ENCODE measurements around the gene SECTM1.
A peak's percentile ranks its signal among the peaks of the same experiment; 100 is the strongest.

Gene SECTM1

GRCh38 chr17:82274134-82275020 is 59.2 kb downstream of the SECTM1 start:
- H3K9me3 ChIP-seq (ENCODE audit: control insufficient read depth, low read length): no peaks in the 10 kb centered on the region
- H3K36me3 ChIP-seq (ENCODE audit: control insufficient read depth, insufficient read depth, low read length): peaks cover 7% of the 10 kb centered on the region
- WGBS, 2 experiments: 89 to 90% methylated on average over 27 of the region's 27 CpGs
- H3K27ac ChIP-seq (ENCODE audit: insufficient read depth, low read depth, low read length, poor library complexity, severe bottlenecking): no peak overlapping the region
- peaks cover 9% of the 10 kb centered on the region for H3K4me1 ChIP-seq (ENCODE audit: control insufficient read depth, insufficient read depth, low read length)
- H3K4me3 ChIP-seq (ENCODE audit: insufficient read depth, low read depth, low read length): peak overlapping the region; percentile 91
- peaks cover 8% of the 10 kb centered on the region for H3K27me3 ChIP-seq (ENCODE audit: control insufficient read depth, insufficient read depth, low read length, poor library complexity, severe bottlenecking)

- H3K9me3 ChIP-seq (ENCODE audit: control insufficient read depth, low read length): no peaks in the 10 kb centered on the region
- 5% methylated on average over 80 of the region's 80 CpGs for WGBS, 2 experiments
- peaks cover 9% of the 10 kb centered on the region for H3K4me1 ChIP-seq (ENCODE audit: control insufficient read depth, insufficient read depth, low read length)
- peaks cover 8% of the 10 kb centered on the region for H3K27me3 ChIP-seq (ENCODE audit: control insufficient read depth, insufficient read depth, low read length, poor library complexity, severe bottlenecking)
- peak within 1 kb of the TSS; percentile 100 for H3K27ac ChIP-seq (ENCODE audit: insufficient read depth, low read depth, low read length, poor library complexity, severe bottlenecking)
- peak within 1 kb of the TSS; percentile 91 for H3K4me3 ChIP-seq (ENCODE audit: insufficient read depth, low read depth, low read length)
- H3K36me3 ChIP-seq (ENCODE audit: control insufficient read depth, insufficient read depth, low read length): peaks cover 10% of the 10 kb centered on the region
Observed at GRCh38 chr17:82273327-82274133, 60.0 kb downstream of the SECTM1 start, which contains the start of gene CSNK1D. CSNK1D (minus strand) TSS chr17:82273700; CDS start chr17:82273381, 319 bp downstream.

- peaks cover 15% of the 10 kb centered on the region for H3K36me3 ChIP-seq (ENCODE audit: control insufficient read depth, insufficient read depth, low read length)
- H3K4me1 ChIP-seq (ENCODE audit: control insufficient read depth, insufficient read depth, low read length): peaks cover 9% of the 10 kb centered on the region
- peaks cover 8% of the 10 kb centered on the region for H3K27me3 ChIP-seq (ENCODE audit: control insufficient read depth, insufficient read depth, low read length, poor library complexity, severe bottlenecking)
- peak overlapping the region; percentile 91 for H3K4me3 ChIP-seq (ENCODE audit: insufficient read depth, low read depth, low read length)
- H3K27ac ChIP-seq (ENCODE audit: insufficient read depth, low read depth, low read length, poor library complexity, severe bottlenecking): peak overlapping the region; percentile 100
- WGBS, 2 experiments: 0% methylated on average over 47 to 52 of the region's 57 CpGs
- H3K9me3 ChIP-seq (ENCODE audit: control insufficient read depth, low read length): no peaks in the 10 kb centered on the region
Observed at GRCh38 chr17:82272495-82273326, 60.9 kb downstream of the SECTM1 start.

GRCh38 chr17:82271401-82271800 is 62.2 kb downstream of the SECTM1 start:
- 96 to 98% methylated on average over 6 of the region's 6 CpGs for WGBS, 2 experiments
- Histone ChIP-seq H3K27ac (ENCODE audit: insufficient read depth, low read depth, low read length, poor library complexity, severe bottlenecking) (no peak overlapping the region), H3K36me3 (ENCODE audit: control insufficient read depth, insufficient read depth, low read length) (peaks cover 16% of the 10 kb centered on the region), H3K9me3 (ENCODE audit: control insufficient read depth, low read length) (no peaks in the 10 kb centered on the region), H3K4me1 (ENCODE audit: control insufficient read depth, insufficient read depth, low read length) (peaks cover 9% of the 10 kb centered on the region), H3K4me3 (ENCODE audit: insufficient read depth, low read depth, low read length) (peak overlapping the region; percentile 91), H3K27me3 (ENCODE audit: control insufficient read depth, insufficient read depth, low read length, poor library complexity, severe bottlenecking) (peaks cover 8% of the 10 kb centered on the region)
